AG10803 (cell line): ENCODE data around the gene ARHGEF19.

Source experiments
- DNase-seq: peaks from one replicate; pipeline ENCODE4 v3.0.0; 2010; ENCODE audit warnings: low read depth
- H3K4me3 ChIP-seq: 2 replicates; pipeline ENCODE4 v1.5.1; 2011; ENCODE audit warnings: mild to moderate bottlenecking, low read length, control low read depth
- CTCF ChIP-seq: conservative IDR thresholded peaks from 2 replicates; pipeline ENCODE4 v1.5.1; 2011; ENCODE audit warnings: mild to moderate bottlenecking, low read length, control low read depth, inconsistent platforms

Gene ARHGEF19

DNA sequence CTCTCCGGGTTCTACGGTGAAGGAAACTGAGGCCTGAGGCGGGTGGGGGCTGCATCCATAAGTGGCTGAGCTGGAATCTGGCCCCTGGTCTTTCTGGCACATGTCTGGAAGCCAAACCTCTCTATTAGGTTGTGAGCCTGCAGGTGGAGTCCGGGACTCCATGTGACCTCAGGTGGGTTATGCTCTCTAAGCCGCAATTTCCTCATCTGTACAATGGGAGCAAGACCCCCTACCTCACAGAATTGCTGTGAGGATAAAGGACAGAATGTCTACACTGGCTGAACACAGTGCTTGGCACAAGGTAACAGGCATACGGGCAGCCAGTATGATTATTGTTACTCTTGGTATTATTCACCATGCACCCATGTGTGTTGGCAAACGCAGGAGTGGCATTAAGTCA lies 63.3 kb downstream of the ARHGEF19 start:
- H3K4me3 ChIP-seq, result no peak overlapping the region
- DNase-seq, result no peak
- no peak for TF ChIP-seq CTCF

- no peak for DNase-seq
- no peak overlapping the region for H3K4me3 ChIP-seq
- TF ChIP-seq CTCF, result no peak
Observed at GRCh38 chr1:16148329-16149092, 63.9 kb downstream of the ARHGEF19 start.
